GM21515 (cell line): ENCODE results near the gene PTGR1.
"Not testable (repeated sequence)": the region's sequence is repeated elsewhere in the genome, so short reads cannot be mapped to it uniquely, and the experiment has no call there.

Experiments
- ATAC-seq: cut with Tn5 transposase; IDR thresholded peaks from one replicate; pipeline ENCODE4 v1.9.1; 2021; ENCODE audit not compliant: unreplicated experiment

The PTGR1 gene

GRCh38 chr9:111599092-111599954 lies at the start of gene PTGR1:
PTGR1 (minus strand) TSS chr9:111599647; CDS start chr9:111597422, 2,225 bp downstream.
- no peak for ATAC-seq

GRCh38 chr9:111649016-111649415 lies 49.6 kb upstream of the PTGR1 start:
- ATAC-seq = no peak

- no peak for ATAC-seq
Observed at GRCh38 chr9:111648066-111648465, 48.6 kb upstream of the PTGR1 start.

GRCh38 chr9:111646417-111646816 lies 47.0 kb upstream of the PTGR1 start:
- ATAC-seq = no peak

- no peak for ATAC-seq
Observed at GRCh38 chr9:111645806-111646205, 46.4 kb upstream of the PTGR1 start.

GRCh38 chr9:111644195-111644772 lies 44.8 kb upstream of the PTGR1 start:
- ATAC-seq = no peak

- ATAC-seq = no peak
Observed at GRCh38 chr9:111637421-111637950, 38.0 kb upstream of the PTGR1 start.

GRCh38 chr9:111634860-111635259 lies 35.4 kb upstream of the PTGR1 start:
- no peak for ATAC-seq

GRCh38 chr9:111633389-111633736 lies 33.9 kb upstream of the PTGR1 start:
- ATAC-seq = no peak

GRCh38 chr9:111632695-111633388 lies 33.4 kb upstream of the PTGR1 start:
- ATAC-seq = no peak

- no peak for ATAC-seq
Observed at GRCh38 chr9:111632060-111632459, 32.6 kb upstream of the PTGR1 start.

GRCh38 chr9:111631214-111631971 lies 31.9 kb upstream of the PTGR1 start, which contains the start of gene DNAJC25:
DNAJC25 (plus strand) TSS chr9:111631334; CDS start chr9:111631408, 74 bp downstream.
- ATAC-seq = peak; percentile 97

GRCh38 chr9:111630964-111631213 lies 31.4 kb upstream of the PTGR1 start:
- no peak for ATAC-seq

- ATAC-seq = peak; percentile 31
Observed at GRCh38 chr9:111630182-111630963, 30.9 kb upstream of the PTGR1 start.

- ATAC-seq = no peak
Observed at GRCh38 chr9:111628411-111628810, 29.0 kb upstream of the PTGR1 start.

GRCh38 chr9:111627260-111627963 lies 28.0 kb upstream of the PTGR1 start:
- ATAC-seq = no peak

- ATAC-seq = no peak
Observed at GRCh38 chr9:111622626-111623025, 23.2 kb upstream of the PTGR1 start.

- no peak for ATAC-seq
Observed at GRCh38 chr9:111621895-111622480, 22.5 kb upstream of the PTGR1 start.

GRCh38 chr9:111617349-111617748 lies 17.9 kb upstream of the PTGR1 start:
- ATAC-seq = not testable (repeated sequence)
